ENCODE measurements around the gene MTHFD1. TPM values are rescaled to one million over a fixed set of nuclear protein-coding genes. Genes with fewer than 3 reads are reported as not detected.

MTHFD1 gene
- total RNA-seq, 4 donors from 2014 or later, result 34.5 to 54.5 (median 38.6) TPM

GRCh38 chr14:64478634-64479250 lies 90.6 kb downstream of the MTHFD1 start:
- peaks cover 0 to 28% of the 10 kb centered on the region in 2 donors for H3K36me3 ChIP-seq
- H3K27ac ChIP-seq, result no peak overlapping the region
- TF ChIP-seq CTCF (IDR thresholded peaks at IDR 0.05), result peak; percentile 28 to 50 (median 44)
- TF ChIP-seq EP300 (IDR thresholded peaks at IDR 0.05), result no peak
- no peak for TF ChIP-seq POLR2A (IDR thresholded peaks at IDR 0.05)
- H3K4me3 ChIP-seq, result no peak overlapping the region
- H3K9me3 ChIP-seq, result no peaks in the 10 kb centered on the region
- H3K27me3 ChIP-seq, result no peaks in the 10 kb centered on the region
- no peaks in the 10 kb centered on the region for H3K4me1 ChIP-seq
- no peak for ATAC-seq

GRCh38 chr14:64488590-64489099 lies 100.5 kb downstream of the MTHFD1 start:
- no peak overlapping the region for H3K27ac ChIP-seq
- peaks cover 7 to 77% of the 10 kb centered on the region in 2 donors for H3K36me3 ChIP-seq
- H3K4me1 ChIP-seq, result no peaks in the 10 kb centered on the region
- H3K9me3 ChIP-seq, result no peaks in the 10 kb centered on the region
- 81 to 99% methylated on average over 5 of the region's 5 CpGs for WGBS, 2 donors (ENCODE audit: low coverage in 1 of 2)
- no peaks in the 10 kb centered on the region for H3K27me3 ChIP-seq
- no peak overlapping the region for H3K4me3 ChIP-seq
- no peak for ATAC-seq
- no peak for TF ChIP-seq POLR2A (IDR thresholded peaks at IDR 0.05)
- no peak for TF ChIP-seq EP300 (IDR thresholded peaks at IDR 0.05)
- no peak for TF ChIP-seq POLR2AphosphoS5 (IDR thresholded peaks at IDR 0.05)
- no peak for TF ChIP-seq CTCF (IDR thresholded peaks at IDR 0.05)

- Histone ChIP-seq H3K4me3 (no peak overlapping the region), H3K27ac (no peak overlapping the region), H3K9me3 (no peaks in the 10 kb centered on the region), H3K4me1 (no peaks in the 10 kb centered on the region), H3K27me3 (no peaks in the 10 kb centered on the region), H3K36me3 (peaks cover 5 to 72% of the 10 kb centered on the region in 2 donors)
- TF ChIP-seq POLR2AphosphoS5 (IDR thresholded peaks at IDR 0.05) (no peak), CTCF (IDR thresholded peaks at IDR 0.05) (no peak), EP300 (IDR thresholded peaks at IDR 0.05) (no peak), POLR2A (IDR thresholded peaks at IDR 0.05) (no peak)
- 75 to 85% methylated on average over 2 of the region's 2 CpGs for WGBS, 2 donors (ENCODE audit: low coverage in 1 of 2)
- ATAC-seq, result no peak
These were observed 103.5 kb downstream of the MTHFD1 start for GRCh38 chr14:64491637-64492036.

GRCh38 chr14:64493455-64493854 lies 105.3 kb downstream of the MTHFD1 start:
- 88 to 93% methylated on average over 3 of the region's 3 CpGs for WGBS, 2 donors (ENCODE audit: low coverage in 1 of 2)
- no peak for TF ChIP-seq POLR2A (IDR thresholded peaks at IDR 0.05)
- TF ChIP-seq POLR2AphosphoS5 (IDR thresholded peaks at IDR 0.05), result no peak
- no peak for TF ChIP-seq EP300 (IDR thresholded peaks at IDR 0.05)
- TF ChIP-seq CTCF (IDR thresholded peaks at IDR 0.05), result no peak
- no peak overlapping the region for H3K4me3 ChIP-seq
- H3K27me3 ChIP-seq, result no peaks in the 10 kb centered on the region
- H3K27ac ChIP-seq, result no peak overlapping the region
- H3K4me1 ChIP-seq, result no peaks in the 10 kb centered on the region
- ATAC-seq, result no peak
- no peaks in the 10 kb centered on the region for H3K9me3 ChIP-seq
- H3K36me3 ChIP-seq, result peaks cover 0 to 59% of the 10 kb centered on the region in 2 donors

- Histone ChIP-seq H3K27ac (no peak overlapping the region), H3K9me3 (no peaks in the 10 kb centered on the region), H3K27me3 (no peaks in the 10 kb centered on the region), H3K4me3 (no peak overlapping the region), H3K36me3 (peaks cover 0 to 41% of the 10 kb centered on the region in 2 donors), H3K4me1 (peaks cover 0 to 11% (median 0%) of the 10 kb centered on the region in 3 donors)
- no peak for ATAC-seq
- no peak for TF ChIP-seq POLR2AphosphoS5 (IDR thresholded peaks at IDR 0.05)
- no peak for TF ChIP-seq EP300 (IDR thresholded peaks at IDR 0.05)
- no peak for TF ChIP-seq CTCF (IDR thresholded peaks at IDR 0.05)
- TF ChIP-seq POLR2A (IDR thresholded peaks at IDR 0.05), result no peak
These were observed 107.1 kb downstream of the MTHFD1 start for GRCh38 chr14:64495252-64495651.

All from gastroesophageal sphincter (tissue), 4 donors.